HEK293T (cell line): ENCODE results near the gene PAQR5.

Experiments
- BHLHE40 ChIP-seq: fragments of 450-650 bp; IDR thresholded peaks from 2 replicates; pipeline ENCODE4 v1.6.1; 2016; ENCODE audit warnings: mild to moderate bottlenecking, moderate library complexity, borderline replicate concordance
- FOXA1 ChIP-seq: fragments of 450-650 bp; IDR thresholded peaks from 2 replicates; pipeline ENCODE4 v1.6.1; 2016; ENCODE audit warnings: mild to moderate bottlenecking

DNA sequence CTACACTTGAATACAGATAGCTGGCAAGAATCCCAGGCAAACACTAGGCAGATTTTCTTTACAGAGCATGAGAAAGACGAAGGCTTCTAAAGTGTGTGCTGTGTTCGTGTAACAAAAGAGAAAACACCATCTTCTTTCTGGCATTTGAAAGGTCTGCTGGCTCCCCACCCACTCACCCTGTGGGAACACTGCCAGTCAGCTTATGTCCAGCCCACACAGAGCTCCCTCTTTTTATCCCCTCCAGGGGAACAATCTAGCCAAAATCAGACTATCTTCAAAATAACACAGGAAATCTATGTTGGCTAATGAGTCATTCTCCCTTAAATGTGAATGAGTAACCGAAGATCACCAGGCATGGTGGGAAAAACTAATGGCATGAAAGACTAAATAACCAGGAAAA lies 45.6 kb upstream of the PAQR5 start:
- TF ChIP-seq BHLHE40 (no peak), FOXA1 (no peak)
